ENCODE measurements around the gene HDAC11. TPM values are rescaled to one million over a fixed set of nuclear protein-coding genes. Genes with fewer than 3 reads are reported as not detected.

HDAC11 gene
- total and polyA plus RNA-seq, 9 of the 15 experiments (the other 6 are each of a cell fraction or from before 2014, with no cell fraction given), result 0.60 to 6.0 (median 4.5) TPM

DNA sequence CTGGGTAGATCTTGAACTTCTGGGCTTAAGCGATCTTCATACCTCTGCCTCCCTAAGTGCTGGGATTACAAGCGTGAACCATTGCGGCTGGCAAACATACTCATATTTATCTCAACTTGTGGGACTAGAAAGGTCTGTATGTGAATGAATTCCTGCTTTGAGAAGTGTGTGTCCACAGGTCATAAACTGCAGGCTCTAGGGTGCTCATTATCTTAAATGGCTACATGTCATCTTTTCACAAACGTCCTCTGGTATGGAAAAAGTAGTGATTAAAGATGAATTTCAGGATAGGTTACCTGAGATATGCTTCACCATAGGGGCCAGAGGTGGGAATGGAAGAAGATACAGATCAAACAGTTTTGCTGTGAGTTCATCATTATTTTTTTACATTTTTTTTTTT, 7.8 kb upstream of the HDAC11 start:
- in situ Hi-C loops (cut with MboI), result no loop called here
- POLR2A ChIA-PET, result no interaction called here
- CTCF ChIA-PET (ENCODE audit: low intra/inter-chr PET ratio), result no interaction called here

More for the DNA sequence above, 7.8 kb upstream of the HDAC11 start:
- DNase-seq (ENCODE audit: extremely low read depth in 1 of 4, low spot score in 3 of 4), result no peak
- no peak overlapping the region for H3K9ac ChIP-seq (ENCODE audit: insufficient read depth in 1 of 2, low read depth in 2 of 2, low read length in 2 of 2)
- TF ChIP-seq, protein P1, sequence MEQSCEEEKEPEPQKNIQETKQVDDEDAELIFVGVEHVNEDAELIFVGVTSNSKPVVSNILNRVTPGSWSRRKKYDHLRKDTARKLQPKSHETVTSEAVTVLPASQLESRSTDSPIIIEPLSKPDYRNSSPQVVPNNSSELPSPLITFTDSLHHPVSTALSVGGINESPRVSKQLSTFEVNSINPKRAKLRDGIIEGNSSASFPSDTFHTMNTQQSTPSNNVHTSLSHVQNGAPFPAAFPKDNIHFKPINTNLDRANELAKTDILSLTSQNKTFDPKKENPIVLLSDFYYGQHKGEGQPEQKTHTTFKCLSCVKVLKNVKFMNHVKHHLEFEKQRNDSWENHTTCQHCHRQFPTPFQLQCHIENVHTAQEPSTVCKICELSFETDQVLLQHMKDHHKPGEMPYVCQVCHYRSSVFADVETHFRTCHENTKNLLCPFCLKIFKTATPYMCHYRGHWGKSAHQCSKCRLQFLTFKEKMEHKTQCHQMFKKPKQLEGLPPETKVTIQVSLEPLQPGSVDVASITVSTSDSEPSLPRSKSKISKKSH (CRISPR knock-in tag; IDR thresholded peaks at IDR 0.05), result no peak
- TF ChIP-seq ZKSCAN3 (CRISPR knock-in tag; IDR thresholded peaks at IDR 0.05) (no peak), ZNF197 (CRISPR knock-in tag; IDR thresholded peaks at IDR 0.05; ENCODE audit: low read depth) (no peak), SNRNP70 (optimal IDR thresholded peaks at IDR 0.05; ENCODE audit: low read depth, low read length) (no peak), TAF15 (IDR thresholded peaks at IDR 0.05; ENCODE audit: low read depth, low read length) (no peak), ZKSCAN1 (IDR thresholded peaks at IDR 0.05; ENCODE audit: low read depth, low read length) (no peak), PML (IDR thresholded peaks at IDR 0.05; ENCODE audit: low read length) (no peak), CEBPG (CRISPR knock-in tag; IDR thresholded peaks at IDR 0.05) (no peak), CEBPG (tag; conservative IDR thresholded peaks at IDR 0.05 in 1 of 2, IDR thresholded peaks at IDR 0.05 in 1 of 2) (no peak), POLR3A (IDR thresholded peaks at IDR 0.05; ENCODE audit: borderline replicate concordance, extremely low read depth, insufficient read depth, insufficient read length) (no peak), ZBED1 (IDR thresholded peaks at IDR 0.05) (no peak), SREBF1 (IDR thresholded peaks at IDR 0.05; ENCODE audit: borderline replicate concordance, low read depth, low read length) (no peak), ZFP36 (IDR thresholded peaks at IDR 0.05; ENCODE audit: low read depth, low read length, partially characterized antibody) (no peak), NR2C2 (CRISPR knock-in tag; IDR thresholded peaks at IDR 0.05) (no peak), NR2C2 (tag; IDR thresholded peaks at IDR 0.05) (no peak), TEAD4 (IDR thresholded peaks at IDR 0.05; ENCODE audit: low read length) (no peak), TEAD4 (CRISPR knock-in tag; IDR thresholded peaks at IDR 0.05; ENCODE audit: borderline replicate concordance) (no peak), SIRT6 (IDR thresholded peaks at IDR 0.05; ENCODE audit: low read depth, low read length) (no peak), TAL1 (IDR thresholded peaks at IDR 0.05) (no peak)
- TF ChIP-seq, protein P2, sequence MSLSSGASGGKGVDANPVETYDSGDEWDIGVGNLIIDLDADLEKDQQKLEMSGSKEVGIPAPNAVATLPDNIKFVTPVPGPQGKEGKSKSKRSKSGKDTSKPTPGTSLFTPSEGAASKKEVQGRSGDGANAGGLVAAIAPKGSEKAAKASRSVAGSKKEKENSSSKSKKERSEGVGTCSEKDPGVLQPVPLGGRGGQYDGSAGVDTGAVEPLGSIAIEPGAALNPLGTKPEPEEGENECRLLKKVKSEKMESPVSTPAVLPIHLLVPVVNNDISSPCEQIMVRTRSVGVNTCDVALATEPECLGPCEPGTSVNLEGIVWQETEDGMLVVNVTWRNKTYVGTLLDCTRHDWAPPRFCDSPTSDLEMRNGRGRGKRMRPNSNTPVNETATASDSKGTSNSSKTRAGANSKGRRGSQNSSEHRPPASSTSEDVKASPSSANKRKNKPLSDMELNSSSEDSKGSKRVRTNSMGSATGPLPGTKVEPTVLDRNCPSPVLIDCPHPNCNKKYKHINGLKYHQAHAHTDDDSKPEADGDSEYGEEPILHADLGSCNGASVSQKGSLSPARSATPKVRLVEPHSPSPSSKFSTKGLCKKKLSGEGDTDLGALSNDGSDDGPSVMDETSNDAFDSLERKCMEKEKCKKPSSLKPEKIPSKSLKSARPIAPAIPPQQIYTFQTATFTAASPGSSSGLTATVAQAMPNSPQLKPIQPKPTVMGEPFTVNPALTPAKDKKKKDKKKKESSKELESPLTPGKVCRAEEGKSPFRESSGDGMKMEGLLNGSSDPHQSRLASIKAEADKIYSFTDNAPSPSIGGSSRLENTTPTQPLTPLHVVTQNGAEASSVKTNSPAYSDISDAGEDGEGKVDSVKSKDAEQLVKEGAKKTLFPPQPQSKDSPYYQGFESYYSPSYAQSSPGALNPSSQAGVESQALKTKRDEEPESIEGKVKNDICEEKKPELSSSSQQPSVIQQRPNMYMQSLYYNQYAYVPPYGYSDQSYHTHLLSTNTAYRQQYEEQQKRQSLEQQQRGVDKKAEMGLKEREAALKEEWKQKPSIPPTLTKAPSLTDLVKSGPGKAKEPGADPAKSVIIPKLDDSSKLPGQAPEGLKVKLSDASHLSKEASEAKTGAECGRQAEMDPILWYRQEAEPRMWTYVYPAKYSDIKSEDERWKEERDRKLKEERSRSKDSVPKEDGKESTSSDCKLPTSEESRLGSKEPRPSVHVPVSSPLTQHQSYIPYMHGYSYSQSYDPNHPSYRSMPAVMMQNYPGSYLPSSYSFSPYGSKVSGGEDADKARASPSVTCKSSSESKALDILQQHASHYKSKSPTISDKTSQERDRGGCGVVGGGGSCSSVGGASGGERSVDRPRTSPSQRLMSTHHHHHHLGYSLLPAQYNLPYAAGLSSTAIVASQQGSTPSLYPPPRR (CRISPR knock-in tag; IDR thresholded peaks at IDR 0.05; ENCODE audit: borderline replicate concordance), result no peak
- no peaks in the 10 kb centered on the region for H3K9me3 ChIP-seq (replicated peaks; ENCODE audit: control insufficient read depth, insufficient read depth, low read depth, low read length)
- H3K36me3 ChIP-seq (ENCODE audit: control insufficient read depth, insufficient read depth, low read length), result no peaks in the 10 kb centered on the region
- no peak for ATAC-seq
- H2AFZ ChIP-seq (ENCODE audit: low read depth, low read length), result no peak overlapping the region
- intact Hi-C loops (cut with micrococcal nuclease), result no loop called here
- WGBS (ENCODE audit: insufficient coverage, low coverage, missing lambda C conversion rate), result 43% methylated on average over 4 of the region's 4 CpGs
- no peaks in the 10 kb centered on the region for H4K20me1 ChIP-seq (replicated peaks; ENCODE audit: control insufficient read depth, insufficient read depth, low read length)
- H3K27me3 ChIP-seq (ENCODE audit: control insufficient read depth in 2 of 2, insufficient read depth in 2 of 2, low read length in 2 of 2), result peaks cover 2 to 7% of the 10 kb centered on the region in 2 experiments; a peak in 3 of 5 replicates
- H3K9me1 ChIP-seq (ENCODE audit: control insufficient read depth, insufficient read depth, low read length), result no peaks in the 10 kb centered on the region
- FAIRE-seq, result no peak
- no peak overlapping the region for H3K4me3 ChIP-seq
- H3K79me2 ChIP-seq (ENCODE audit: control insufficient read depth, insufficient read depth, low read length), result no peaks in the 10 kb centered on the region
- H3K27ac ChIP-seq (ENCODE audit: extremely low read depth, low read depth, low read length), result no peak overlapping the region
- BruUV-seq (replicated peaks), result no TSS peak
- H3K4me1 ChIP-seq (replicated peaks in 1 of 2; ENCODE audit: control insufficient read depth in 2 of 2, insufficient read depth in 2 of 2, low read length in 2 of 2), result peaks cover 6 to 9% of the 10 kb centered on the region in 2 experiments; a peak in 4 of 5 replicates
- H3K4me2 ChIP-seq (ENCODE audit: insufficient read depth, low read length), result no peak overlapping the region

Data from K562 (cell line).